DMS153 (cell line): ENCODE results near the gene FAU.

ENCODE experiments used
- DNase-seq: peaks from one replicate; lab custom pipeline; 2025; lab: John Stamatoyannopoulos, UW

FAU gene

DNA sequence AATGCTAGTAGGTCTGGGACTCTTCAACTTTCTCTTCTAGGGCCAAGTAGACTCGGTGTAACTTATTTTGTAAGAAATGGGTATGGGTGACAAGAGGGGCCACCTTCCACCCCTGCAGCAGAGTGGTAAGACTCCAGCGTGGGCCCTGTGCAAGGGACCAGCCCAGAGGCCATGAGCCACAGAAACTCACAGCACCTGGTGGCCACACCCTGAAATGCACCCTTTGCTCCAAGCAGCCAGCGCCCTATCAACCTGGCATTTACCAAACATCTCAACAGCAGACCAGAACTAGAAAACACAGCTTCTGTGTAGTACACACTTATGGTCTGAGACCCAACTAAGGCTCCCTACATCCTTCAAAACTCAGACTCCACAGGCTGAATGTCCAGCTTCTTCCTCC is 43.8 kb downstream of the FAU start:
- peak; percentile 13 for DNase-seq

DNA sequence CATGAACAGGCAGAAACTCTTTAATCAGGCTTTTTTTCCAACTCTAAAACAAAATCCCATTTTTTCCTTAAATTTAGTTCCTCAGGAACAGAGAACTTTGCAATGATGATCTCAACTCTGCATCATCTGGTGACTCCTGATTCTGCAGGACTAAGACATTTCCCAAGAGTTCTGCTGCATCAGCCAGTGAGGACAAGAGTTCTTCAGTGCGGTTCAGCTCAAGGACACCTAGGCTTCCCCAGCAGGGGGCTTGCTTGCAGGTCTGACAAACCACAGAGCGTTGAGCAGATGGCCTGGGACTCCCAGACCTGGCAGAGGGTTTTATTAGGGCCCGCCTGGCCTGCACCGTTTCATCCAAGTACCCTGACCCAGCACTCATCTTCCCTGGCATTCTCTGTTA is 44.5 kb downstream of the FAU start:
- no peak for DNase-seq

DNA sequence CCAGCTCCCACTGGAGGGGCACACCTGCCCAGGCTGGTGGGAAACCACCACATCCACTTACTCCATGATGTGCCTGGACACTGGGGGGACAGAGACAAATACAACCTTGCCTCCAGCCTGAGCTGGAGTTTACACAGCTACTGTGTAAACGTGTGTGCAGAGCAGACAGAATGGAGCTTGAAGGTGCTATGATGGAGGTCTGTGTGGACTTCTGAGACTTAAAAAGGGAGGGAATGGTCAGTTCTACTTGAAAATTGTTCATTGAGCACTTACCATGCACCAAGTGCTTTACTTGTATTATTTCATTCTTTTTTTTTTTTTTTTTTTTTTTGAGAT is 49.3 kb downstream of the FAU start:
- DNase-seq = no peak

DNA sequence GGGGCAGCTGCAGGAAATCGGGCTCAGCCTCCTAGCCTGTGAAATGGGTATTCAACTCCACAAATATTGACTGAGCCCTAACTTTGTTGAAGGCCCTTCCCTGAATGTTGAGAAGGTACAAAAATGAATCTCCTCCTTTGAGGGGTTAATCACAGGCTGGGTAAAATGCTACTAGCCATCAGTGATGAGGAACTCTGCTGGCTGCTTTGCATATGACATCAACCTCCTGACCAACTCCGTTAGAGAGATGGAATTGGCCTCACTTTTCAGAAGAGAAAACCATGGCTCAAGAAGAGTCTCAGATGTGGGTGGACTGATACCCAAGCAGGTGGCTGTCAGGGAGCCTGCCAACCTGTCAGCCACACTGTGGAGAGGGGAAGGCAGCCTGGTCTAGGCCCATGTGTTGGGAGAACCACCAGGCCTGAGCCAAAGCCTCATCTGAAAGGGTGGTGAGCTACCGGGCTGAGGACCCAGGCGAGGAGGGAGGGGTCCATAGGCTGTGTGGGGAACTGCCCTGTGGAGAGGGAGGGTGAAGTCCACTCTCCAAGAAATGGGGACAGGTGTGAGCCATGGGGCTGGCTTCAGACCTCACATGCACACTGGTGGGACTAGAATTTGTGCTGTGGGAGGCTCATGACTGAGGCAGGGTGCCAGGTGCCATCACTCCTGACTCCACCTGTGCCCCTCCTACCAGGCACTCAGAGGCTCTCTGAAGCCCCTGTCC is 49.9 kb downstream of the FAU start:
- DNase-seq = no peak
